GM21786 (cell line): ENCODE data around the gene ZFHX2.

Source experiments
- ATAC-seq: cut with Tn5 transposase; IDR thresholded peaks from one replicate; pipeline ENCODE4 v1.9.1; 2021; ENCODE audit not compliant: unreplicated experiment

ZFHX2 gene

DNA sequence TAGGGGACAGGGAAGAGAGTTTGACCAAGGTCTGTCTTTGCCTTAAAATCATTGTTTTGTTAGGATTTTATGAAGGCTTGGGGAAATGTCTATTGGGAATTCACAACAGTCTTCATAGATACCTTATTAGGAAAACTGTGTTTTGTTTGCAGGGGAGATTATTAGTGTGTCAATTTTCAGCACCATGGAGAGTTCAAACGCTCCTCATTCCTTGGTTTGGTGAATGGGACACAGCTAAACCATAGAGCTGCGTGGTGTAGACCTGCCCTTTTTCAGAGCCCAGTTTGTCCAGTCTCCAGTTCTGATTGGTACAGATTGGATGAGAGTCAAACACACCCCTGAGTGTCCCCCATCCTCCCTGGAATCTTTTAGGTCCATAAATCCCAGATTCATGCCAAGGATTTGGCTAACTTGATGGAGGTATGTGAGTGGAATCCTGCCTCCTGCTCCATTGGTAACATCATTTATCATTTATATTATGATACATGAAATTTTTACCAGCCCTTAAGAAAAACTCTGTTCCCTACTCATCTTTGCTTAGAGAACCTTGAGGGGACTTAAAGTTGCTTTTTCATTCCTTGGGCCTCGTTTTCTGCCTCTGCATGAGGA lies 70.1 kb downstream of the ZFHX2 start:
- ATAC-seq = no peak

DNA sequence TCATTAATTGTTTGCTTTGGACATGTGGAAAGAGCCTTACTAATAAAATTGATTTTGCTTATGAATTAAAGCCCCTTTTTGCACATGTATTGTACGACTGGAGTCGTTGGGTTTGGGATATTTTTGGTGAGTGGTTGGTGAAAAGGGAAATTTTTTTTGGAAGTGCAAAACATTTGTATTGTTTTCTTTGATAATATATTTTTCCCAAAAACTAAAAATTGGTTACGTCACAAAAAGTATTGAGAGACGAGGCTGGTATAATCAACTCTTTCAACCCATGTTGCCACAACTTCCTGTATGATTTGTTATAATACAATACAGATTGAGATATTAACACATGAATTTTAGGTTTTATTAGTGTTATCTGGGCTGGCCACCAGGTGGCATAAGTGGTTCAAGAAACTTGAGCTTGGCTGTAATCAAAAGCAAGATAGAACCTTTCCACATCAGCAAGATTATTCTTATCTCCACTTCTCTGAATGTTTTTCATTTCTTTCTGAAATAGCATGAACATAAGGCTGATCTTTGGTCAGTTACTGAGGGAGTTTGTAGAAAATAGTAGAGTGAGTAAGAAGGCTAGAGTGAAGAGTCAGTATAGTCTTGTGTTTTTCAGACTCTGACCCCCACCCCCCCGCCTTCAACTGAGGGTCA lies 73.3 kb downstream of the ZFHX2 start:
- peak; percentile 48 for ATAC-seq

DNA sequence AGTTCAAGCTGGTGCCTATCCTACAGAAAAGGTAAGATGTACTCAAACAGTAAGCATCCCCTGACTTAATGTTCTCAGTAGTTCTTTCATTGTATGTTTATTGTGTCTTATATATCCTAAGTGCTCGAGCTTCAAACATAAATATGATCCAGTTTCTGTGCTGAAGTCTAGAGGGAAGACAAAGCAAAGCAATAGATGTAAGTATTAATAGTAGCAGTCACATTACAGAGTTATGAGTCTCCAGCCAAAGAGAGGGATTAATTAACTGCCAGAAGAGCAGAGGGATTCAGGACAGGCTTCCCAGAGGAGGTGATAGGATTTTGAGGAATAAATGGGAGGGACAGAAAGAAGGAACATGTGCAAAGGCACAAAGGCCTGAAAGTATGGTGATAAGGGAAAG lies 80.6 kb downstream of the ZFHX2 start:
- ATAC-seq = no peak
